NCI-H82 (cell line): ENCODE data around the gene LRRC15.

ENCODE experiments used
- DNase-seq: peaks from one replicate; lab custom pipeline; 2025; lab: John Stamatoyannopoulos, UW

LRRC15 gene

GRCh38 chr3:194333212-194333980, 36.1 kb downstream of the LRRC15 start:
- DNase-seq = no peak

GRCh38 chr3:194332858-194333211, 36.7 kb downstream of the LRRC15 start:
- no peak for DNase-seq

GRCh38 chr3:194330579-194330978, 39.0 kb downstream of the LRRC15 start:
- no peak for DNase-seq

GRCh38 chr3:194330160-194330559, 39.4 kb downstream of the LRRC15 start:
- no peak for DNase-seq

GRCh38 chr3:194329583-194329965, 40.0 kb downstream of the LRRC15 start:
- DNase-seq = no peak

- DNase-seq = no peak
Observed at GRCh38 chr3:194328942-194329582, 40.5 kb downstream of the LRRC15 start.

- DNase-seq = no peak
Observed at GRCh38 chr3:194328053-194328657, 41.4 kb downstream of the LRRC15 start.

GRCh38 chr3:194327218-194328052, 42.1 kb downstream of the LRRC15 start:
- DNase-seq = no peak

GRCh38 chr3:194326968-194327217, 42.6 kb downstream of the LRRC15 start:
- no peak for DNase-seq

GRCh38 chr3:194326192-194326967, 43.2 kb downstream of the LRRC15 start:
- no peak for DNase-seq

- DNase-seq = no peak
Observed at GRCh38 chr3:194325424-194326153, 44.0 kb downstream of the LRRC15 start.

GRCh38 chr3:194324823-194325327, 44.7 kb downstream of the LRRC15 start:
- DNase-seq = no peak

GRCh38 chr3:194323785-194324735, 45.5 kb downstream of the LRRC15 start:
- DNase-seq = no peak

GRCh38 chr3:194322678-194323211, 46.8 kb downstream of the LRRC15 start:
- peak; percentile 63 for DNase-seq

GRCh38 chr3:194321693-194322640, 47.6 kb downstream of the LRRC15 start:
- DNase-seq = peak; percentile 25

- no peak for DNase-seq
Observed at GRCh38 chr3:194320744-194321243, 48.7 kb downstream of the LRRC15 start.

- no peak for DNase-seq
Observed at GRCh38 chr3:194320100-194320499, 49.4 kb downstream of the LRRC15 start.

- DNase-seq = no peak
Observed at GRCh38 chr3:194318511-194319161, 50.9 kb downstream of the LRRC15 start.
